SH-SY5Y (cell line): ENCODE measurements around the gene KIF26B.

Experiments used
- GATA2 ChIP-seq: IDR thresholded peaks from 2 replicates; pipeline ENCODE4 v1.6.1; 2011; ENCODE audit warnings: mild to moderate bottlenecking, low read depth, low read length
- GATA3 ChIP-seq: IDR thresholded peaks from 2 replicates; pipeline ENCODE4 v1.6.1; 2011; ENCODE audit warnings: low read depth, mild to moderate bottlenecking, low read length, moderate library complexity

GRCh38 chr1:245156041-245156735 lies 1.4 kb downstream of the KIF26B start:
- TF ChIP-seq GATA3 (no peak), GATA2 (no peak)
